Mesendoderm (in vitro differentiated cells): ENCODE data around the gene EPB41L2.

Experiments used
- DNase-seq: peaks from one replicate; pipeline ENCODE4 v3.0.0; 2013
- H2AK5ac ChIP-seq: 2 replicates; pipeline ENCODE4 v1.6.1; 2013; ENCODE audit warnings: low read length, inconsistent platforms
- H2BK120ac ChIP-seq: 2 replicates; pipeline ENCODE4 v1.6.1; 2013; ENCODE audit warnings: low read depth, mild to moderate bottlenecking, low read length, moderate library complexity, mixed read lengths
- H2BK15ac ChIP-seq: replicated peaks from 2 replicates; pipeline ENCODE4 v1.6.1; 2013; ENCODE audit warnings: low read depth, mild to moderate bottlenecking, moderate library complexity
- H2BK5ac ChIP-seq: 2 replicates; pipeline ENCODE4 v1.6.1; 2013; ENCODE audit warnings: low read length, inconsistent platforms
- H3K18ac ChIP-seq: 2 replicates; pipeline ENCODE4 v1.6.1; 2013; ENCODE audit warnings: mild to moderate bottlenecking, low read length, mixed read lengths
- H3K23ac ChIP-seq: one replicate; pipeline ENCODE4 v1.6.1; 2013; ENCODE audit warnings: low read length
- H3K27ac ChIP-seq: 2 replicates; pipeline ENCODE4 v1.5.1; 2013; ENCODE audit warnings: low read depth, mild to moderate bottlenecking, inconsistent platforms, low read length, moderate library complexity
- H3K27me3 ChIP-seq: 2 replicates; pipeline ENCODE4 v1.6.1; 2013; ENCODE audit warnings: low read length, control low read depth, mild to moderate bottlenecking, inconsistent platforms; ENCODE audit not compliant: insufficient read depth, poor library complexity
- H3K36me3 ChIP-seq: 2 replicates; pipeline ENCODE4 v1.6.1; 2013; ENCODE audit warnings: low read length, inconsistent platforms; ENCODE audit not compliant: control insufficient read depth, insufficient read depth
- H3K4ac ChIP-seq: one replicate; pipeline ENCODE4 v1.6.1; 2013; ENCODE audit warnings: low read depth, mild to moderate bottlenecking, low read length, moderate library complexity
- H3K4me1 ChIP-seq: 2 replicates; pipeline ENCODE4 v1.6.1; 2013; ENCODE audit warnings: low read depth, low read length, inconsistent platforms; ENCODE audit not compliant: control insufficient read depth
- H3K4me2 ChIP-seq: 2 replicates; pipeline ENCODE4 v1.6.1; 2013; ENCODE audit warnings: low read length
- H3K4me3 ChIP-seq: 2 replicates; pipeline ENCODE4 v1.5.1; 2013; ENCODE audit warnings: mild to moderate bottlenecking, low read length
- H3K56ac ChIP-seq: one replicate; pipeline ENCODE4 v1.6.1; 2013; ENCODE audit warnings: low read length
- H3K79me1 ChIP-seq: 2 replicates; pipeline ENCODE4 v1.6.1; 2013; ENCODE audit warnings: low read length, inconsistent platforms
- H3K79me2 ChIP-seq: 2 replicates; pipeline ENCODE4 v1.6.1; 2013; ENCODE audit warnings: mild to moderate bottlenecking, low read length; ENCODE audit not compliant: control insufficient read depth, insufficient read depth
- H3K9ac ChIP-seq: 2 replicates; pipeline ENCODE4 v1.6.1; 2013; ENCODE audit warnings: low read length, inconsistent platforms
- H4K5ac ChIP-seq: one replicate; pipeline ENCODE4 v1.6.1; 2013; ENCODE audit warnings: low read length
- H4K8ac ChIP-seq: one replicate; pipeline ENCODE4 v1.6.1; 2013; ENCODE audit warnings: low read depth, mild to moderate bottlenecking, control low read depth, low read length, moderate library complexity
- WGBS: extraction: QIAGEN DNeasy Blood & Tissue Kit; methylation state at CpG from one replicate; pipeline ENCODE4 v1.1.7; 2013; ENCODE audit warnings: low lambda C conversion rate, missing lambda C conversion rate; ENCODE audit not compliant: insufficient coverage; ENCODE audit errors: extremely low coverage; 5-methylcytosine and 5-hydroxymethylcytosine counted together

EPB41L2 gene

DNA sequence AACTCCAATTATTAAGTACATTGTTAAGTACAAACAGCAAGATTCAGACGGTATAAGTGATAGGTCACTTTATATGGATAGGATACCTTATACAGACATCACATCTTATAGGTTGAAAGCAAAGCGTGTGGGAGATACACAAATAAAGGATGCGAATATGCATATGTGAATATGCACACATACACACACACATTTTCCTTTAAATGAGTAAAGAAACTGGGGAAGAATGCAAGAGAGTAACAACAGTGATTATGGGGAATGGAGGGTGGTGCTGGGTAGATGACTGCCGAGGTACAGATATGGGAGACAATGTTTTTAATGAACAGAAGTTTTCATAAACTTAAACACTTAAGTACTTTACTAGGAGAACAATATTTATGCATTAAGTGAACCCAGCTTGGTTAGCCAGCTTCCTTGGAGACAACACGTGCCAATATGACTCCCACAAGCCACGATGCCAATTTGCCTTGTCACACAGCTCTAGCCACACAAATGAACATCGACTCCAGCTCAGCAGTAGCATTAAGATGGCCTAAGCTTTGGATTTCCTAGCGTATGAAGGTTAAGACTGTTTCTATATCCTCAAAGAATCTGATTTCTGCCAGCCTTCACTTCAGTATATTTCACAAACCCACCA is 96.6 kb downstream of the EPB41L2 start:
- H3K9ac ChIP-seq, result no peak overlapping the region
- H2BK5ac ChIP-seq, result no peak overlapping the region
- no peak overlapping the region for H3K56ac ChIP-seq
- H3K4me2 ChIP-seq, result no peak overlapping the region
- no peak overlapping the region for H3K4me3 ChIP-seq
- H3K36me3 ChIP-seq, result no peaks in the 10 kb centered on the region
- peaks cover 9% of the 10 kb centered on the region for H3K4me1 ChIP-seq
- no peak overlapping the region for H3K27ac ChIP-seq
- no peak overlapping the region for H2AK5ac ChIP-seq
- H3K79me1 ChIP-seq, result peaks cover 25% of the 10 kb centered on the region
- no peak overlapping the region for H3K18ac ChIP-seq
- no peak overlapping the region for H4K5ac ChIP-seq
- no peak overlapping the region for H3K4ac ChIP-seq
- WGBS, result no CpG with 5 or more reads among the region's 8 CpGs
- H3K79me2 ChIP-seq, result peaks cover 27% of the 10 kb centered on the region
- H4K8ac ChIP-seq, result no peak overlapping the region
- no peak overlapping the region for H3K23ac ChIP-seq
- no peaks in the 10 kb centered on the region for H3K27me3 ChIP-seq
- H2BK15ac ChIP-seq, result no peak overlapping the region
- H2BK120ac ChIP-seq, result no peak overlapping the region
- no peak for DNase-seq

DNA sequence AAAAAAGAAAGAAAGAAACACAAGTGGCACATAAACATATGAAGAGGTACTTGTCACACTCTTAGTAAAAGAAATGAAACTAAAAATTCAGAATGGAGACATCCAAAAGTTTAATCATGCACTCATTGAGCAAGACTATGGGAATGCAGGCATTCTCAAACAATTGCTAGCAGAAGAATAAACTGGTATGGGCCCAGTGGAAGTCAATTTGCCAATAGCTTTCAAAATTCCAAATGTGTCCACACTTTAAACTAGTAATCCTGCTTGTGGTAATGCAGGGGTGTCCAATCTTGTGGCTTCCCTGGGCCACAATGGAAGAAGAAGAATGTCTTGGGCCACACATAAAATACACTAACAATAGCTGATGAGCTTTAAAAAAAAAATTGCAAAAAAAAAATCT is 97.4 kb downstream of the EPB41L2 start:
- Histone ChIP-seq H3K18ac (no peak overlapping the region), H3K4me1 (peaks cover 9% of the 10 kb centered on the region), H2BK5ac (no peak overlapping the region), H3K79me1 (peaks cover 22% of the 10 kb centered on the region), H3K9ac (no peak overlapping the region), H3K56ac (no peak overlapping the region), H3K4me3 (no peak overlapping the region), H3K36me3 (no peaks in the 10 kb centered on the region), H3K27me3 (no peaks in the 10 kb centered on the region), H2BK120ac (no peak overlapping the region), H3K23ac (no peak overlapping the region), H3K79me2 (peaks cover 25% of the 10 kb centered on the region), H3K27ac (no peak overlapping the region), H4K8ac (no peak overlapping the region), H2AK5ac (no peak overlapping the region), H3K4me2 (no peak overlapping the region), H2BK15ac (no peak overlapping the region), H4K5ac (no peak overlapping the region), H3K4ac (no peak overlapping the region)
- no peak for DNase-seq

DNA sequence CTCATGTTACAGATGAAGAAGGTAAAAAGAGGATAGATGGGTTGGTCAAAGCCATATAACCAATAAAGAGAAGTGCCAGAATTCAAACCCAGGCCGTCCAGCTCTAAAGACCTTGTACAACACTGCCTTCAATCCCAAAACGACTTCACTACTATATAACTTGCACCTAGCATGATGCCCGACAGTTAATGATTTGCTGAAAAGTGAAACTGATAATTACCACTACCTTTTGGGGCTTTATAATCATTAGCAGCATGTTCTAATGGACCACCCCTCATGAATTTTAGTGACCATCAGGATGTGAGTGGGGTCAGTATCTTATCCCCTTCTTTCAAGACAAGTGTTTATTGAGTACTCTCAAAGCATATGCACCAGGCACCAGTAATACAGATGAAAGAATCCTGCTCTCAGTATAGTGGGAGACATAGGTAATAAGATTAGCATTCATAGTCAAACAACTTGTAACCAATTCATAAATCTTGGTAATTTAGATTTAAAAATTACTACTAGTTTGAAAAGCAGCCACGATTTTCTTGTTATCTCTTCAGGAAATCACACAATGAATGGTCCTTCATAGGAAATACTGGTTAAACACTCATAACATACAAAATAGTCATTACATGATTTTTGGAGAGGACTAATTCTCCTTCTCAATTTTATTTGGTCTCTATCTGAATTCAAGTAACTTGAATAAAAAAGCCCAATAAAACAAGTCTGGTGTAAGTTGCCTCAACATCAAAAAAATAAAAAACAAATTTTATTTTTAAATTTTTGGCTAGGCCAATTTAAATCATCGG is 98.0 kb downstream of the EPB41L2 start:
- Histone ChIP-seq H4K5ac (no peak overlapping the region), H3K23ac (no peak overlapping the region), H3K4ac (no peak overlapping the region), H3K4me3 (no peak overlapping the region), H3K27me3 (no peaks in the 10 kb centered on the region), H3K4me1 (peaks cover 9% of the 10 kb centered on the region), H2BK120ac (no peak overlapping the region), H3K36me3 (no peaks in the 10 kb centered on the region), H2AK5ac (no peak overlapping the region), H3K9ac (no peak overlapping the region), H3K4me2 (no peak overlapping the region), H2BK5ac (no peak overlapping the region), H2BK15ac (no peak overlapping the region), H3K56ac (no peak overlapping the region), H3K27ac (no peak overlapping the region), H3K79me1 (peaks cover 22% of the 10 kb centered on the region), H3K79me2 (peaks cover 25% of the 10 kb centered on the region), H3K18ac (no peak overlapping the region), H4K8ac (no peak overlapping the region)
- no peak for DNase-seq
- no CpG with 5 or more reads among the region's 5 CpGs for WGBS

DNA sequence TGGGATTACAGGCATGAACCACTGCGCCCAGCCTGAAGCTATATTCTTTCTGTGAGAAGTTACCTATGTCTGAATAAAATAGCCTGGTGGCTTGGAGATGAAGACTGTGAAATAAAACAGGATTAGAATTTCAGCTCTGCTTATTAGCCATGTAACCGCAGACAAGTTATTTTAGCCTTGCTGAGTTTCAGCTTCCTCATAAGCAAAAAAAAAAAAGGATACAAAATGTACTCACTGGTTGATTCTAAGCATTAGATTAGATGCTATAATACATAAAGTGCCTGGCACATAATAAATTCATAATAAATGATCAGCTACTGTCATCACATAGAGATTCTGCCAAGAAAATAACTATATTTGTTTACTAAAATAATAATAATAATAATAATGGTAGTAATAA is 98.8 kb downstream of the EPB41L2 start:
- Histone ChIP-seq H3K23ac (no peak overlapping the region), H3K18ac (no peak overlapping the region), H3K27ac (no peak overlapping the region), H3K4me3 (no peak overlapping the region), H3K36me3 (no peaks in the 10 kb centered on the region), H2BK15ac (no peak overlapping the region), H3K4ac (no peak overlapping the region), H2BK120ac (no peak overlapping the region), H2BK5ac (no peak overlapping the region), H3K56ac (no peak overlapping the region), H3K9ac (no peak overlapping the region), H3K79me2 (peaks cover 25% of the 10 kb centered on the region), H4K8ac (no peak overlapping the region), H3K27me3 (no peaks in the 10 kb centered on the region), H3K79me1 (peaks cover 23% of the 10 kb centered on the region), H3K4me2 (no peak overlapping the region), H3K4me1 (peaks cover 9% of the 10 kb centered on the region), H2AK5ac (no peak overlapping the region), H4K5ac (no peak overlapping the region)
- WGBS, result no CpG with 5 or more reads among the region's 2 CpGs
- DNase-seq, result no peak

- Histone ChIP-seq H4K5ac (no peak overlapping the region), H2BK120ac (no peak overlapping the region), H3K4me3 (no peak overlapping the region), H3K23ac (no peak overlapping the region), H3K4me1 (peaks cover 8% of the 10 kb centered on the region), H2BK15ac (no peak overlapping the region), H3K4ac (no peak overlapping the region), H3K9ac (no peak overlapping the region), H3K4me2 (no peak overlapping the region), H4K8ac (no peak overlapping the region), H3K79me2 (peaks cover 22% of the 10 kb centered on the region), H3K27ac (no peak overlapping the region), H2BK5ac (no peak overlapping the region), H3K56ac (no peak overlapping the region), H2AK5ac (no peak overlapping the region), H3K79me1 (peaks cover 25% of the 10 kb centered on the region), H3K36me3 (no peaks in the 10 kb centered on the region), H3K18ac (no peak overlapping the region), H3K27me3 (no peaks in the 10 kb centered on the region)
- DNase-seq, result no peak
- no CpG with 5 or more reads among the region's 2 CpGs for WGBS
These were observed 100.1 kb downstream of the EPB41L2 start for GRCh38 chr6:130962966-130963365.
